Measurements from ENCODE around the gene RGS5.

- TF ChIP-seq CTCF (IDR thresholded peaks at IDR 0.05; ENCODE audit: insufficient read depth, low read length) (no peak), GABPA (IDR thresholded peaks at IDR 0.05; ENCODE audit: low read depth) (no peak)
Observed at GRCh38 chr1:163241746-163242145, 39.0 kb upstream of the RGS5 start.

All from HL-60 (cell line).